Kasumi-1 (cell line): ENCODE data around the gene DGKI.

ENCODE experiments used
- DNase-seq, 2 experiments: peaks; one replicate each; lab custom pipeline; 2025; lab: John Stamatoyannopoulos, UW

The DGKI gene

GRCh38 chr7:137685433-137686164 is 161.2 kb downstream of the DGKI start:
- DNase-seq = no peak

- no peak for DNase-seq
These were observed 162.0 kb downstream of the DGKI start for GRCh38 chr7:137684776-137685175.

GRCh38 chr7:137684316-137684715 is 162.5 kb downstream of the DGKI start:
- no peak for DNase-seq

GRCh38 chr7:137682596-137682995 is 164.2 kb downstream of the DGKI start:
- DNase-seq = no peak

- no peak for DNase-seq
These were observed 164.9 kb downstream of the DGKI start for GRCh38 chr7:137681657-137682562.

GRCh38 chr7:137674551-137675409 is 172.0 kb downstream of the DGKI start:
- DNase-seq = no peak

- no peak for DNase-seq
These were observed 172.7 kb downstream of the DGKI start for GRCh38 chr7:137674048-137674447.

- DNase-seq = no peak
These were observed 174.9 kb downstream of the DGKI start for GRCh38 chr7:137671920-137672319.

GRCh38 chr7:137670222-137671064 is 176.3 kb downstream of the DGKI start:
- DNase-seq = no peak

- DNase-seq = no peak
These were observed 177.1 kb downstream of the DGKI start for GRCh38 chr7:137669706-137670105.

- DNase-seq = no peak
These were observed 178.4 kb downstream of the DGKI start for GRCh38 chr7:137668404-137668803.

- no peak for DNase-seq
These were observed 179.0 kb downstream of the DGKI start for GRCh38 chr7:137667633-137668387.

GRCh38 chr7:137664846-137665245 is 181.9 kb downstream of the DGKI start:
- DNase-seq = no peak

GRCh38 chr7:137661634-137662033 is 185.1 kb downstream of the DGKI start:
- no peak for DNase-seq

- no peak for DNase-seq
These were observed 188.4 kb downstream of the DGKI start for GRCh38 chr7:137658190-137658900.

GRCh38 chr7:137657476-137658189 is 189.1 kb downstream of the DGKI start:
- no peak for DNase-seq

GRCh38 chr7:137656850-137657232 is 189.9 kb downstream of the DGKI start:
- DNase-seq = no peak

GRCh38 chr7:137656227-137656849 is 190.4 kb downstream of the DGKI start:
- peak; percentile 80 to 88 for DNase-seq

- no peak for DNase-seq
These were observed 191.0 kb downstream of the DGKI start for GRCh38 chr7:137655804-137656203.
